GM12801 (cell line): Measurements from ENCODE around the gene CDH2.

Source experiments
- CTCF ChIP-seq: IDR thresholded peaks from one replicate; pipeline ENCODE4 v1.5.1; 2011; ENCODE audit warnings: control low read depth; ENCODE audit not compliant: insufficient read length; ENCODE audit errors: extremely low read depth

The CDH2 gene

GRCh38 chr18:28193177-28193778, 16.3 kb upstream of the CDH2 start:
- no peak for TF ChIP-seq CTCF

GRCh38 chr18:28189400-28190239, 12.7 kb upstream of the CDH2 start:
- no peak for TF ChIP-seq CTCF

GRCh38 chr18:28185121-28185520, 8.2 kb upstream of the CDH2 start:
- TF ChIP-seq CTCF = no peak

GRCh38 chr18:28183418-28184078, 6.6 kb upstream of the CDH2 start:
- no peak for TF ChIP-seq CTCF

- no peak for TF ChIP-seq CTCF
Observed at GRCh38 chr18:28181616-28182015, 4.7 kb upstream of the CDH2 start.

- TF ChIP-seq CTCF = no peak
Observed at GRCh38 chr18:28178720-28179119, 1.8 kb upstream of the CDH2 start.

- TF ChIP-seq CTCF = no peak
Observed at GRCh38 chr18:28177828-28178635, 1.1 kb upstream of the CDH2 start.
